Smooth muscle cell (in vitro differentiated cells): ENCODE measurements around the gene AMOT. TPM values are rescaled to one million over a fixed set of nuclear protein-coding genes. Genes with fewer than 3 reads are reported as not detected.

Source experiments
- DNase-seq: peaks from one replicate; lab custom pipeline; 2025; ENCODE audit not compliant: unreplicated experiment; lab: John Stamatoyannopoulos, UW
- H2AFZ ChIP-seq: fragments of 200-600 bp; sonication (generic); 2 replicates; pipeline ENCODE4 v1.6.0; 2016; ENCODE audit warnings: antibody characterized with exemption, low read depth, mild to moderate bottlenecking
- H3F3A ChIP-seq: fragments of 200-600 bp; sonication (generic); 2 replicates; pipeline ENCODE4 v1.6.0; 2017; ENCODE audit warnings: antibody characterized with exemption, low read depth
- H3K27ac ChIP-seq: fragments of 200-600 bp; sonication (generic); 2 replicates; pipeline ENCODE4 v1.5.1; 2016; ENCODE audit warnings: low read depth, mild to moderate bottlenecking
- H3K27me3 ChIP-seq: fragments of 200-600 bp; sonication (generic); 2 replicates; pipeline ENCODE4 v1.6.1; 2016; ENCODE audit warnings: low read depth, mild to moderate bottlenecking
- H3K36me3 ChIP-seq: fragments of 200-600 bp; sonication (generic); 2 replicates; pipeline ENCODE4 v1.5.1; 2016; ENCODE audit warnings: low read depth
- H3K4me1 ChIP-seq: fragments of 200-600 bp; sonication (generic); 2 replicates; pipeline ENCODE4 v1.5.1; 2016; ENCODE audit warnings: low read depth
- H3K4me2 ChIP-seq: fragments of 200-600 bp; sonication (generic); 2 replicates; pipeline ENCODE4 v1.6.0; 2016; ENCODE audit warnings: mild to moderate bottlenecking
- H3K4me3 ChIP-seq: fragments of 200-600 bp; sonication (generic); 2 replicates; pipeline ENCODE4 v1.5.1; 2016; ENCODE audit warnings: mild to moderate bottlenecking
- H3K79me2 ChIP-seq: fragments of 200-600 bp; sonication (generic); 2 replicates; pipeline ENCODE4 v1.6.0; 2016; ENCODE audit warnings: low read depth, mild to moderate bottlenecking
- H3K9ac ChIP-seq: fragments of 200-600 bp; sonication (generic); 2 replicates; pipeline ENCODE4 v1.6.0; 2016; ENCODE audit warnings: low read depth
- H3K9me3 ChIP-seq: fragments of 200-600 bp; sonication (generic); replicated peaks from 2 replicates; pipeline ENCODE4 v1.5.1; 2016; ENCODE audit warnings: low read depth
- H4K20me1 ChIP-seq: fragments of 200-600 bp; sonication (generic); 2 replicates; pipeline ENCODE4 v1.6.0; 2016; ENCODE audit warnings: low read depth
- CTCF ChIP-seq: fragments of 200-600 bp; sonication (generic); IDR thresholded peaks from 2 replicates; pipeline ENCODE4 v1.5.1; 2017; ENCODE audit warnings: borderline replicate concordance, mild to moderate bottlenecking, antibody characterized with exemption; ENCODE audit not compliant: insufficient read depth, poor library complexity, severe bottlenecking
- WGBS: methylation state at CpG from one replicate; pipeline ENCODE4 v1.1.7; 2016; ENCODE audit warnings: low lambda C conversion rate; 5-methylcytosine and 5-hydroxymethylcytosine counted together
- polyA plus RNA-seq: library from polyadenylated mRNA; unstranded; fragments of >200 nt; fragmentation: Nextera tagmentation; extraction: Ambion mirVana; gene quantifications from 2 replicates; pipeline ENCODE4 v1.2.1, GENCODE V29; 2016
- total RNA-seq: library from RNA; depleted of rRNA; stranded (reverse); fragments of >200 nt; gene quantifications from 2 replicates; pipeline ENCODE4 v1.2.3, GENCODE V29; 2014

AMOT gene
- total and polyA plus RNA-seq, 2 experiments from 2014 or later = 10.0 to 66.6 TPM

GRCh38 chrX:112803060-112803459, 37.6 kb downstream of the AMOT start:
- H4K20me1 ChIP-seq = no peaks in the 10 kb centered on the region
- no peaks in the 10 kb centered on the region for H3K27me3 ChIP-seq
- TF ChIP-seq CTCF = no peak
- peaks cover 16% of the 10 kb centered on the region for H3K36me3 ChIP-seq
- no peak overlapping the region for H3K9ac ChIP-seq
- WGBS = 91% methylated on average over 3 of the region's 3 CpGs
- H3K27ac ChIP-seq = peak overlapping the region; percentile 55
- H2AFZ ChIP-seq = no peak overlapping the region
- H3K9me3 ChIP-seq = no peaks in the 10 kb centered on the region
- no peak overlapping the region for H3K4me3 ChIP-seq
- no peak overlapping the region for H3K4me2 ChIP-seq
- no peaks in the 10 kb centered on the region for H3F3A ChIP-seq
- H3K4me1 ChIP-seq = peaks cover 13% of the 10 kb centered on the region
- no peaks in the 10 kb centered on the region for H3K79me2 ChIP-seq
- DNase-seq = no peak

GRCh38 chrX:112802541-112802940, 38.1 kb downstream of the AMOT start:
- no peak overlapping the region for H3K4me2 ChIP-seq
- no peak for DNase-seq
- no peaks in the 10 kb centered on the region for H3K79me2 ChIP-seq
- H3K9ac ChIP-seq = peak overlapping the region; percentile 5
- H3K36me3 ChIP-seq = peaks cover 16% of the 10 kb centered on the region
- WGBS = 94% methylated on average over 1 of the region's 1 CpG
- no peaks in the 10 kb centered on the region for H4K20me1 ChIP-seq
- TF ChIP-seq CTCF = no peak
- H3K27me3 ChIP-seq = no peaks in the 10 kb centered on the region
- no peak overlapping the region for H3K4me3 ChIP-seq
- H3K4me1 ChIP-seq = peaks cover 11% of the 10 kb centered on the region
- no peaks in the 10 kb centered on the region for H3F3A ChIP-seq
- no peaks in the 10 kb centered on the region for H3K9me3 ChIP-seq
- peak overlapping the region; percentile 55 for H3K27ac ChIP-seq
- H2AFZ ChIP-seq = no peak overlapping the region

GRCh38 chrX:112800971-112801775, 39.5 kb downstream of the AMOT start:
- Histone ChIP-seq H4K20me1 (no peaks in the 10 kb centered on the region), H3F3A (no peaks in the 10 kb centered on the region), H3K4me1 (peaks cover 11% of the 10 kb centered on the region), H3K27ac (peak overlapping the region; percentile 55), H3K36me3 (peaks cover 16% of the 10 kb centered on the region), H3K27me3 (no peaks in the 10 kb centered on the region), H3K4me3 (no peak overlapping the region), H2AFZ (no peak overlapping the region), H3K9ac (no peak overlapping the region), H3K79me2 (no peaks in the 10 kb centered on the region), H3K9me3 (no peaks in the 10 kb centered on the region), H3K4me2 (no peak overlapping the region)
- DNase-seq = no peak
- WGBS = 44% methylated on average over 12 of the region's 12 CpGs
- no peak for TF ChIP-seq CTCF

- Histone ChIP-seq H3F3A (no peaks in the 10 kb centered on the region), H3K36me3 (peaks cover 16% of the 10 kb centered on the region), H3K4me3 (no peak overlapping the region), H3K27me3 (no peaks in the 10 kb centered on the region), H3K4me2 (no peak overlapping the region), H2AFZ (no peak overlapping the region), H4K20me1 (no peaks in the 10 kb centered on the region), H3K9ac (no peak overlapping the region), H3K27ac (no peak overlapping the region), H3K4me1 (peaks cover 11% of the 10 kb centered on the region), H3K9me3 (no peaks in the 10 kb centered on the region), H3K79me2 (no peaks in the 10 kb centered on the region)
- TF ChIP-seq CTCF = no peak
- WGBS = 100% methylated on average over 1 of the region's 1 CpG
- DNase-seq = no peak
Observed at GRCh38 chrX:112799425-112799824, 41.2 kb downstream of the AMOT start.
